ENCODE results near the gene USP36.

The USP36 gene

DNA sequence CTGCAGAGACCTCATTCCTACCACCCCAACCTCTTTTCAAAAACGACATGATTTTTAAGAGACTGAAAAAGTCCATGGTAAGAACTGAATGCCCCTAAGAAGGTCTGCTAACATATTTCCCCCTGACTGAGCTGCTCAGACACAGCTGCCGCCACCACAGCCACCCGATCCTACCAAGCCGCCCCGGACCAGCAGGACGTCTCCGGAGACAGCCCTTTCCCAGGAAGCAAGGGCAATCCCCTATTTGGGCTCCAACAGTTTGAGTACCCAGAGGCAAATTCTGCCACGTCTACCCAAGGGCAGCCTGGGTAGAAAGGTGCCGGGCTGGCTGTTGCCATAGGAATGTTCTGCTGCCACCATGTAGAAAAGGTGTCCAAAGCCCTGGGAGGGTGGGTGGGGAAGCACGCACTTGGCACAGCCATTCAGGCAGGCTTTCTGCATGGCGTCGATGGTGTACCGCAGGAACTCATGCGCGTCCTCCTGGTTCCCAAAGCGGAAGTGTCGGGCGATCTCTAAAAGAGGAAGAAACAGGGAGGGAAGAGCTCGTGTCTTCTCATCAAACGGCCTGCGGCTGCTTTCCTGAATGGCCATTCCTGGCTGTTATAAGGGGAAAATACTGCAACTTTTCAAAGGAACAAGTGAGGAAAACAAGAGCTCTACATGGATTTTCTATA lies 13.6 kb downstream of the USP36 start:
- no peak overlapping the region for H3K4me3 ChIP-seq (ENCODE audit: low read depth, low read length)
- TF ChIP-seq, protein P1, sequence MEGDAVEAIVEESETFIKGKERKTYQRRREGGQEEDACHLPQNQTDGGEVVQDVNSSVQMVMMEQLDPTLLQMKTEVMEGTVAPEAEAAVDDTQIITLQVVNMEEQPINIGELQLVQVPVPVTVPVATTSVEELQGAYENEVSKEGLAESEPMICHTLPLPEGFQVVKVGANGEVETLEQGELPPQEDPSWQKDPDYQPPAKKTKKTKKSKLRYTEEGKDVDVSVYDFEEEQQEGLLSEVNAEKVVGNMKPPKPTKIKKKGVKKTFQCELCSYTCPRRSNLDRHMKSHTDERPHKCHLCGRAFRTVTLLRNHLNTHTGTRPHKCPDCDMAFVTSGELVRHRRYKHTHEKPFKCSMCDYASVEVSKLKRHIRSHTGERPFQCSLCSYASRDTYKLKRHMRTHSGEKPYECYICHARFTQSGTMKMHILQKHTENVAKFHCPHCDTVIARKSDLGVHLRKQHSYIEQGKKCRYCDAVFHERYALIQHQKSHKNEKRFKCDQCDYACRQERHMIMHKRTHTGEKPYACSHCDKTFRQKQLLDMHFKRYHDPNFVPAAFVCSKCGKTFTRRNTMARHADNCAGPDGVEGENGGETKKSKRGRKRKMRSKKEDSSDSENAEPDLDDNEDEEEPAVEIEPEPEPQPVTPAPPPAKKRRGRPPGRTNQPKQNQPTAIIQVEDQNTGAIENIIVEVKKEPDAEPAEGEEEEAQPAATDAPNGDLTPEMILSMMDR (IDR thresholded peaks at IDR 0.05; ENCODE audit: low read depth, low read length, missing control alignments) = no peak
- DNase-seq (ENCODE audit: low read depth) = no peak

DNA sequence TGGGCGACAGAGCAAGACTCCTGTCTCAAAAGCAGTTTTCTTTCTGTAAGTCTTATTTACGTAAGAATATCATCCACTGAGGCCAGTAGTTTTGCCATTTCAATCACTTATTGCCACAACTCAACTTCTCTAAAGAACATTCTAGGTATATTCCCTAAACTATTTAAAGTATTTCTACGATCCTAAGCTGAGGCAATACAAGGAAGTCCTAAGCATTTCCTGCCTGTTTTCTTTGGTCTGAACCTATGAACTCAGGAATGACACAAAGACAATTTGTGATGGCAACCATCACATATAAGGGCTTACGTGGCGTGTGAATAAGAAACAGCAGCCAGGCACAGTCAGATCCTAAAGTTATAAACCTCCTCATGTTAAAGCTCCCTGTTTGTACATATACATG lies 14.2 kb downstream of the USP36 start:
- TF ChIP-seq, protein P1 (IDR thresholded peaks at IDR 0.05; ENCODE audit: low read depth, low read length, missing control alignments) = no peak
- no peak overlapping the region for H3K4me3 ChIP-seq (ENCODE audit: low read depth, low read length)
- DNase-seq (ENCODE audit: low read depth) = no peak

DNA sequence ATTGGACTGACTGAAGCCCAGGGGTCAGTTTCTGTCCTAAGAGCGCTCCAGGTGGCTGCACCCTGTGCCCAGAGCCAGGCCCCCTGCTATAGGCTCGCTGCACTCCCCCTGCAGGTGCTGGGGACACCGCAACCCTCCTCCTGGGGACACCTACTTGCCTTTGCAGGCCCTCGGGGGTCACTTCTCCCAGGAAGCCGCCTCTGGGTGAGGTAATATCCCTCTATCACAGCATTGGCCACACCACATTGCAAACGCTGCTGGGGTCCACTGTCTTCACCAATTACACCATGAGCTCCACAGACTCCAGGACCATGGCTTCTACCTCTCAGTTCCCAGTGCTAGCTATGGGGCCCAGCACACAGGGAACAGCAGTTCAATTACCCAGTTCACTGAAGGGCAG lies 14.9 kb downstream of the USP36 start:
- TF ChIP-seq, protein P1 (IDR thresholded peaks at IDR 0.05; ENCODE audit: low read depth, low read length, missing control alignments) = no peak
- no peak for DNase-seq (ENCODE audit: low read depth)
- H3K4me3 ChIP-seq (ENCODE audit: low read depth, low read length) = no peak overlapping the region

DNA sequence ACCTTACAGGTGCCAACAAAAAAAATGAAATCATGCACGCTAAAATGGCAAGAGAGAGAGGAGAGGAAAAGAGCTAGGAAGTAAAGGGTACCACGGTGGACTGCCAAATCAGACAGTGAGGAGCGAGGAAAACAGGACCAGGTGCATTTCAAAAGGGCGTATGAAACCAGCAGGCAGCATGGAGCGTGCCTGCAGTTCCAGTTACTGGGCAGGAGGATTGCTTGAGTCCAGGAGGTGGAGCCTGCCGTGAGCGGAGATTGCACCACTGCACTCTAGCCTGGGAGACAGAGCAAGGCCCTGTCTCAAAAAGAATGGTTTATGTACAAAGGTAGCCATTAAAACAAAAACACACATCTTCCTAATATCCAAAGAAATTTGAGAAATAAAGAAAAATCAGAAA lies 16.4 kb downstream of the USP36 start:
- no peak for DNase-seq (ENCODE audit: low read depth)
- H3K4me3 ChIP-seq (ENCODE audit: low read depth, low read length) = no peak overlapping the region
- TF ChIP-seq, protein P1 (IDR thresholded peaks at IDR 0.05; ENCODE audit: low read depth, low read length, missing control alignments) = no peak

DNA sequence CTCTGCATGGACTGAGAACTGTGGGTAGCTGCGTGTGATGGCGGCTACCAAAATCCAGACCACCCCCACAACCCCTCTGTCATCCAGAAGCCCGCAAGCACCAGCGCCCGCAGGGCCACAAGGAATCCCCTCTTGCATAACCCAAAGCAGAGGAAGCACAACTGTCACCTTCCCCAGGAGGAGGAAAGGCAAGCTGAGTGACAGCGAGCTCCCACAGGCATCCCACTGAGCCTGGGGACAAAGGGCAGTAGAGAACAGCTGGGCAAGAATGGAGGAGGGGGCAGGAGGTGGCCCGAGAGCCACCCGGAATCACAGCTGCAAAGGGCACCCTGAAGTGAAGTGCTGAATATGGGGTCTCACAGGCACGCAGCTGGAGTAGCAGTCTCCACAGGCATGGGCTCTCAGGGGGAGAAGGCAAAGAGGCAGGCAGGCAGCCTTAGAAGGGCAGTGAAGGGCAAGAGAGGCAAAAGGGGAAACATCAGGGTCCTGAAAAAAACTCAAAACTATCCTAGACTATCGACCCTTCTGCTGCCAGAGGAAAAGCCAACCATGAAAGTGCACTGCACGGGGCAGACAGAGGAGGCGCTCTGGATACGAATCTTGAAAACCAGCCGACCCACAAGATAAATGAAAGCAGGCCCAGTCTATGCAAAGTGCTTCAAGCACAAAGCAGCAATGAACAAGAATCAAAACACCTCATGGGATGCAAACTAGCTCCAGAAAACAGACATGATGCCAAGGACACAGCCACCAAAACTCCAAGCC lies 17.1 kb downstream of the USP36 start:
- no peak overlapping the region for H3K4me3 ChIP-seq (ENCODE audit: low read depth, low read length)
- TF ChIP-seq, protein P1 (IDR thresholded peaks at IDR 0.05; ENCODE audit: low read depth, low read length, missing control alignments) = peak; percentile 20
- no peak for DNase-seq (ENCODE audit: low read depth)

DNA sequence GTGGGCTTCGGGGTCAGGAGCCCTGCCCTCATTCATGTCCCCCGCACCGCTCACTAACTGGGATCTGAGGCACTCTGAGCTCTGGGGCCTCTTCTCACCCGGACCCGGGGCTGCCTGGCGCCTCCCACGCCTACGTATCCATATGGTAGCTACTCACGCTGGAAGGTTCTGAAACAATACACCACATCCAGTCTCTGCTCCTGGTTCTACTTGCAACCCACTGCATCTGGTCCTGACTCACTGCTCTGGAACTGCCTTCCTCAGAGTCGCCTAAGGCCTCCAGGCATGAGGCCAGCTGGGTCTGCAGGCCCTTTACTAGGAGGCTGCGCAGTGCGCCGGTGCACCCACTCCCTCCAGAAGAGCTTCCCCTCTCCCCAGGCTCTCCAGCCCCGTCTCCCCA lies 18.1 kb downstream of the USP36 start:
- TF ChIP-seq, protein P1 (IDR thresholded peaks at IDR 0.05; ENCODE audit: low read depth, low read length, missing control alignments) = no peak
- H3K4me3 ChIP-seq (ENCODE audit: low read depth, low read length) = no peak overlapping the region
- DNase-seq (ENCODE audit: low read depth) = no peak
